ENCODE results near the gene SLC8B1.

The SLC8B1 gene

GRCh38 chr12:113285679-113286610, 49.0 kb downstream of the SLC8B1 start:
- DNase-seq (ENCODE audit: extremely low read depth, low read depth): no peak
- no peak overlapping the region for H3K4me3 ChIP-seq (replicated peaks; ENCODE audit: low read depth, low read length)
- no peak for TF ChIP-seq CTCF (IDR thresholded peaks at IDR 0.05; ENCODE audit: low read depth, low read length, missing control alignments)

GRCh38 chr12:113284751-113285150, 50.2 kb downstream of the SLC8B1 start:
- no peak overlapping the region for H3K4me3 ChIP-seq (replicated peaks; ENCODE audit: low read depth, low read length)
- TF ChIP-seq CTCF (IDR thresholded peaks at IDR 0.05; ENCODE audit: low read depth, low read length, missing control alignments): no peak
- no peak for DNase-seq (ENCODE audit: extremely low read depth, low read depth)

GRCh38 chr12:113278633-113279032, 56.3 kb downstream of the SLC8B1 start:
- DNase-seq (ENCODE audit: extremely low read depth, low read depth): no peak
- no peak for TF ChIP-seq CTCF (IDR thresholded peaks at IDR 0.05; ENCODE audit: low read depth, low read length, missing control alignments)
- no peak overlapping the region for H3K4me3 ChIP-seq (replicated peaks; ENCODE audit: low read depth, low read length)

GRCh38 chr12:113278141-113278540, 56.8 kb downstream of the SLC8B1 start:
- no peak for TF ChIP-seq CTCF (IDR thresholded peaks at IDR 0.05; ENCODE audit: low read depth, low read length, missing control alignments)
- H3K4me3 ChIP-seq (replicated peaks; ENCODE audit: low read depth, low read length): no peak overlapping the region
- no peak for DNase-seq (ENCODE audit: extremely low read depth, low read depth)

GRCh38 chr12:113277511-113277910, 57.4 kb downstream of the SLC8B1 start:
- TF ChIP-seq CTCF (IDR thresholded peaks at IDR 0.05; ENCODE audit: low read depth, low read length, missing control alignments): no peak
- no peak for DNase-seq (ENCODE audit: extremely low read depth, low read depth)

GRCh38 chr12:113276946-113277500, 57.9 kb downstream of the SLC8B1 start:
- DNase-seq (ENCODE audit: extremely low read depth, low read depth): no peak
- TF ChIP-seq CTCF (IDR thresholded peaks at IDR 0.05; ENCODE audit: low read depth, low read length, missing control alignments): no peak
- no peak overlapping the region for H3K4me3 ChIP-seq (replicated peaks; ENCODE audit: low read depth, low read length)

More at GRCh38 chr12:113277511-113277910, 57.4 kb downstream of the SLC8B1 start:
- H3K4me3 ChIP-seq (replicated peaks; ENCODE audit: low read depth, low read length): no peak overlapping the region
